Raji (cell line): ENCODE results near the gene KCNMA1.

ENCODE experiments used
- POLR2A ChIP-seq: IDR thresholded peaks from 2 replicates; pipeline ENCODE4 v1.6.1; 2011; ENCODE audit warnings: low read depth, low read length, control low read depth; ENCODE audit not compliant: insufficient read depth

Gene KCNMA1

GRCh38 chr10:76983624-76984023 lies 654.0 kb downstream of the KCNMA1 start:
- no peak for TF ChIP-seq POLR2A

GRCh38 chr10:76982671-76983070 lies 654.9 kb downstream of the KCNMA1 start:
- no peak for TF ChIP-seq POLR2A

DNA sequence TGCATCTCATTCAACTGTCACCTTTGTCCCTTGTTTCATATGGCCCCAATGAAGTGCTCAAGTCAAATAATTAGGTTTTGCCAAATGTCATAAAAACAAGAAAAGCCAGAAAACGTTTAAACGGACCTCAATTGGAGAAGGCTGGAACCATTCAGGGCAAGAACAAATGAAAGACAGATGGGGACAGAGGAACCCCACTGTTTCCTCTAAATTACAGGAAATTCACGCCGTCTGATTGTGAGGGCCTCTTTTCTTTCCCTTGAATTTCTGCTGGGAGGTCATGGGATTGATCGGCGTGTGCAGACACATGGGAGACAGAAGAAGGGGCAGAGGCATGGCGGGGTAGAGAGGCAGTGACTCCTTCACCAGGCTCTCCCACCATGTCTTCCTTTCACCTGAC lies 656.4 kb downstream of the KCNMA1 start:
- TF ChIP-seq POLR2A, result no peak

DNA sequence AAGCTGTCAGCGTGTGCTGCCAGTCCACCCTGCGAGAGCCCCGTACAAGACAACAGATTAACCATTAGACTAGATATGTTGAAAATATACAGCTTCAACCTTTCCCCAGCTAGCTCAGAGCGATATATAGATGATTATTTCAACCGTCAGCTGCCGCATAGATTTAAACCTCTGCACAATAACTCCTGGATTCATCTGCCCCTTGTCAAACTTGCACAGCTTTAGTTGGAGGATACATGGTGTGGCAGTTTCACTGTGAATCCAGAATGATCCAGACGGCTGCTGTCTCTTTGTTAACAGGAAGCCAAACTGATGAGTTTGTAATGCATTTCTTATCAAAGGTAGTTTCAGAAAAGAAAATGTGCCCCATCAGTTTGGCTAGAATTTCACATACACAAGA lies 659.7 kb downstream of the KCNMA1 start:
- TF ChIP-seq POLR2A, result no peak

- no peak for TF ChIP-seq POLR2A
Observed at GRCh38 chr10:76977046-76977445, 660.6 kb downstream of the KCNMA1 start.

- TF ChIP-seq POLR2A, result no peak
Observed at GRCh38 chr10:76976142-76976541, 661.5 kb downstream of the KCNMA1 start.

DNA sequence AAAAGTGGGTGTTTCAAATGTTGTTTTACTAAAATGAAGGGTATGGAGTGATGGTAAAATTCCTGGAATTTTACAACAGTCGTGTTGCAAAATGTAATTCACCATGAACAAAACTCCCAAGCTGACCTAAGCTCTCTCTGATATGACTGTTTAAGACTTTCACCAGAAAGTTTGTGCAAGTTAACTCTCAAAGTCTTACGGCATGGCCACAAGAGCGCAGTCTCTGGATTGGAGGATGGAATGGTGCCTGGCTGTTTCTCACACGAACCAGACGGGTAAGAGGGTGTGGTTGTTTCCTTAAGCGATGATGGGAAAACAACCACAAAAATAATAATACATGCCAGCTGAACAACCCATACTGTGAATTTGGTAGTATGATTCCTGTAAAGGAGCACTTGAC lies 662.5 kb downstream of the KCNMA1 start:
- TF ChIP-seq POLR2A, result no peak

GRCh38 chr10:76974017-76974691 lies 663.5 kb downstream of the KCNMA1 start:
- no peak for TF ChIP-seq POLR2A

GRCh38 chr10:76973091-76974016 lies 664.3 kb downstream of the KCNMA1 start:
- TF ChIP-seq POLR2A, result no peak

- TF ChIP-seq POLR2A, result no peak
Observed at GRCh38 chr10:76972541-76972940, 665.1 kb downstream of the KCNMA1 start.

GRCh38 chr10:76971547-76972170 lies 665.9 kb downstream of the KCNMA1 start:
- no peak for TF ChIP-seq POLR2A

- TF ChIP-seq POLR2A, result no peak
Observed at GRCh38 chr10:76970711-76971519, 666.7 kb downstream of the KCNMA1 start.

DNA sequence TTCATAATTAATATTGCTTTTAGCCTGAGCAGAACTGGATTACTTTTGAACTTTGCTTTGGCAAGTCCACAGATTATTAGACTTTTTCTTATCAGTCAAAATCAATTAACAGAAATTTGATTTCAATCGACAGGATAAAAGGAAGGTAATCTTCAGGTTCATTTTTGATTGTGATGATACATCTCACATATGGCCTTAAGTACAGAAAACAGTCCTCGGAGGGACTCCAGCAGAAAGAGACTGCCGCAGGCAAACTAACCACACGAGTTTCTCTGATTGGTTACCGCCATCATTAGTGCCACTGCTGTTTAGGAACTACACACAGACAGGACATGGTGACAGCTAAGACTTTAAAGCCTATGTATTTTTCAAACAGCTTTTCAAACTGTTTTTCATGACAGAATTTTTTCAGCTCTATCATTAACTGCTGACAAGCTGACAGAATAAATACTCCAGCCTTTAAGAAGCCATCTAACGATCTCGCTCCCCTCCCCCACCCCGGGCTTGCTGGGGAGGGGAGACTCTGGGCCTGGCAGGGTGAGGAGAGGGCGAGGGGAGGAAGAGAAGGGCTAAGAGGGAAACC lies 668.2 kb downstream of the KCNMA1 start:
- TF ChIP-seq POLR2A, result no peak

GRCh38 chr10:76968483-76968882 lies 669.1 kb downstream of the KCNMA1 start:
- TF ChIP-seq POLR2A, result no peak

GRCh38 chr10:76962851-76963250 lies 674.8 kb downstream of the KCNMA1 start:
- no peak for TF ChIP-seq POLR2A

DNA sequence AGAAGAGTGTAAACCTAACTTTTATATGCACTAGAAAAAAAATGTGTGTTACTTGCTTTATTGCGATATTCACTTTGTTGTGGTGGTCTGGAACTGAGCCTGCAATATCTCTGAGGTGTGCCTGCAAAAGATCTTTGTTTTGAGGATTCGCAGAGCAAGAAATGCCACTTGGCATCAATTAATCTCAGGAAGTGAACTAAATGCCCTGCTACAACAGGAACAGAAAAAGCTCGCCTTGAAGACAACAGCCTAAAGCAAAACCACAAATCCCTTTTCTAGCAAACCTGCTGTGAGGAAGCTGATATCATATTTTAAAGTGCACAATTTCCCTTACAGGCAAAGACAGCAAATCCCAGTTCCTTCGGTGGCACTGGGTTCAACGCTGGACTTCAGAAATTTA lies 675.8 kb downstream of the KCNMA1 start:
- no peak for TF ChIP-seq POLR2A
